Fibroblast of villous mesenchyme (primary cell): ENCODE data around the gene ZNF793. TPM values are rescaled to one million over a fixed set of nuclear protein-coding genes. Genes with fewer than 3 reads are reported as not detected.

ENCODE experiments used
- DNase-seq: peaks from one replicate; pipeline ENCODE4 v3.0.0-alpha.2; 2010; ENCODE audit warnings: low read depth
- H3K4me3 ChIP-seq: 2 replicates; pipeline ENCODE4 v1.5.1; 2011; ENCODE audit warnings: low read depth, mild to moderate bottlenecking, low read length
- CTCF ChIP-seq: IDR thresholded peaks from 2 replicates; pipeline ENCODE4 v1.5.1; 2012; ENCODE audit warnings: low read depth, mild to moderate bottlenecking, low read length; ENCODE audit not compliant: insufficient read depth
- total RNA-seq: library from RNA; depleted of rRNA; stranded (reverse); fragments of >200 nt; gene quantifications from 2 replicates; pipeline ENCODE4 v1.2.3, GENCODE V29; 2012

ZNF793 gene
- total RNA-seq, 1 donor = 2.6 TPM

- DNase-seq = no peak
Observed at GRCh38 chr19:37565370-37565669, 58.6 kb downstream of the ZNF793 start.

GRCh38 chr19:37572203-37572602, 65.5 kb downstream of the ZNF793 start:
- peak; percentile 30 for DNase-seq
- no peak overlapping the region for H3K4me3 ChIP-seq
- no peak for TF ChIP-seq CTCF

More at GRCh38 chr19:37565370-37565669, 58.6 kb downstream of the ZNF793 start:
- TF ChIP-seq CTCF = no peak
- H3K4me3 ChIP-seq = no peak overlapping the region

- TF ChIP-seq CTCF = no peak
- DNase-seq = no peak
- no peak overlapping the region for H3K4me3 ChIP-seq
Observed at GRCh38 chr19:37583340-37583739, 76.6 kb downstream of the ZNF793 start.

Other genes starting within 250 kb of the ZNF793 start
- gene ZNF527, start 135.8 kb upstream of the ZNF793 start, total RNA-seq = 3.9 and 5.6 TPM in 2 replicates
- gene ZNF569, start 39.5 kb upstream of the ZNF793 start, total RNA-seq = 6.1 and 8.2 TPM in 2 replicates
- 7.7 and 11.2 TPM in 2 replicates for gene ZNF570, start 37.6 kb upstream of the ZNF793 start, total RNA-seq
- gene ZNF571, start 87.9 kb downstream of the ZNF793 start, total RNA-seq = 1.6 and 2.6 TPM in 2 replicates
- 0.32 and 0.86 TPM in 2 replicates for gene ZNF540, start 87.9 kb downstream of the ZNF793 start, total RNA-seq
- gene ZFP30, start 148.5 kb downstream of the ZNF793 start, total RNA-seq = 21.6 and 25.1 TPM in 2 replicates
- 1.6 and 4.3 TPM in 2 replicates for gene ZNF607, start 212.8 kb downstream of the ZNF793 start, total RNA-seq